ENCODE measurements around the gene EEF1A1.
A peak's percentile ranks its signal among the peaks of the same experiment; 100 is the strongest.
"Not testable (repeated sequence)": the region's sequence is repeated elsewhere in the genome, so short reads cannot be mapped to it uniquely, and the experiment has no call there.

Gene EEF1A1

DNA sequence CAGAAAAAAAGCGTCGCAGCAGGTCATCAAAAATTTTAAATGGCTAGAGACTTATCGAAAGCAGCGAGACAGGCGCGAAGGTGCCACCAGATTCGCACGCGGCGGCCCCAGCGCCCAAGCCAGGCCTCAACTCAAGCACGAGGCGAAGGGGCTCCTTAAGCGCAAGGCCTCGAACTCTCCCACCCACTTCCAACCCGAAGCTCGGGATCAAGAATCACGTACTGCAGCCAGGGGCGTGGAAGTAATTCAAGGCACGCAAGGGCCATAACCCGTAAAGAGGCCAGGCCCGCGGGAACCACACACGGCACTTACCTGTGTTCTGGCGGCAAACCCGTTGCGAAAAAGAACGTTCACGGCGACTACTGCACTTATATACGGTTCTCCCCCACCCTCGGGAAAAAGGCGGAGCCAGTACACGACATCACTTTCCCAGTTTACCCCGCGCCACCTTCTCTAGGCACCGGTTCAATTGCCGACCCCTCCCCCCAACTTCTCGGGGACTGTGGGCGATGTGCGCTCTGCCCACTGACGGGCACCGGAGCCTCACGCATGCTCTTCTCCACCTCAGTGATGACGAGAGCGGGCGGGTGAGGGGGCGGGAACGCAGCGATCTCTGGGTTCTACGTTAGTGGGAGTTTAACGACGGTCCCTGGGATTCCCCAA, at the start of gene EEF1A1:
TSS of gene EEF1A1 (minus strand) at position 345 of the 663 bp plus-strand sequence. CDS start 1,006 bp downstream, outside the sequence.
- TF ChIP-seq, protein P1, sequence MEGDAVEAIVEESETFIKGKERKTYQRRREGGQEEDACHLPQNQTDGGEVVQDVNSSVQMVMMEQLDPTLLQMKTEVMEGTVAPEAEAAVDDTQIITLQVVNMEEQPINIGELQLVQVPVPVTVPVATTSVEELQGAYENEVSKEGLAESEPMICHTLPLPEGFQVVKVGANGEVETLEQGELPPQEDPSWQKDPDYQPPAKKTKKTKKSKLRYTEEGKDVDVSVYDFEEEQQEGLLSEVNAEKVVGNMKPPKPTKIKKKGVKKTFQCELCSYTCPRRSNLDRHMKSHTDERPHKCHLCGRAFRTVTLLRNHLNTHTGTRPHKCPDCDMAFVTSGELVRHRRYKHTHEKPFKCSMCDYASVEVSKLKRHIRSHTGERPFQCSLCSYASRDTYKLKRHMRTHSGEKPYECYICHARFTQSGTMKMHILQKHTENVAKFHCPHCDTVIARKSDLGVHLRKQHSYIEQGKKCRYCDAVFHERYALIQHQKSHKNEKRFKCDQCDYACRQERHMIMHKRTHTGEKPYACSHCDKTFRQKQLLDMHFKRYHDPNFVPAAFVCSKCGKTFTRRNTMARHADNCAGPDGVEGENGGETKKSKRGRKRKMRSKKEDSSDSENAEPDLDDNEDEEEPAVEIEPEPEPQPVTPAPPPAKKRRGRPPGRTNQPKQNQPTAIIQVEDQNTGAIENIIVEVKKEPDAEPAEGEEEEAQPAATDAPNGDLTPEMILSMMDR (IDR thresholded peaks at IDR 0.05; ENCODE audit: extremely low read depth, insufficient read depth, missing control alignments): no peak
- DNase-seq (ENCODE audit: low spot score): peak; percentile 94
- in situ Hi-C loops (cut with MboI; ENCODE audit: low pct_unique_long_range_greater_than_20kb, low sequenced_read_pairs, unreplicated experiment): loop anchor here (10.0 kb wide), 1 partner anchor 54 kb away; no protein-coding TSS in a partner anchor

DNA sequence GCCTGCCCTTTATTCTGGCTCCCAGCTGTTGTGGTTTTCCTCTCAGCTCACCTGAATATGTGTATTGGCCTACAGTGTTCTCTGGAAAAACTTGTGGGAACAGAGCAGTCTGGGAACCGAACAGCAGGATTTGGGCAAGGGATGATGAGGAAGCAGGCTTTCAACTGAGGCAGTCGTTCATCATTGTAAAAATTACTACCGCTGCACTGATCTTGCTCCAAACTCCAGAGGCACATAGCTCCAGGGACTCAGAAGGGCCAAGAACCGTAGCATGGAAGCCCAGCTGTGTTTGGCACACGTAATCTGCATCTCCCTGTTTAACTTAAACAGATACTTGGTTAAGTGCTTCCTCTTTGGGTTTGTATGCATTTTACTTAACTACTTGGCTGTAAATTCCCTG, 48.3 kb upstream of the EEF1A1 start:
- TF ChIP-seq, protein P1 (IDR thresholded peaks at IDR 0.05; ENCODE audit: extremely low read depth, insufficient read depth, missing control alignments): no peak
- in situ Hi-C loops (cut with MboI; ENCODE audit: low pct_unique_long_range_greater_than_20kb, low sequenced_read_pairs, unreplicated experiment): no loop called here
- DNase-seq (ENCODE audit: low spot score): no peak

DNA sequence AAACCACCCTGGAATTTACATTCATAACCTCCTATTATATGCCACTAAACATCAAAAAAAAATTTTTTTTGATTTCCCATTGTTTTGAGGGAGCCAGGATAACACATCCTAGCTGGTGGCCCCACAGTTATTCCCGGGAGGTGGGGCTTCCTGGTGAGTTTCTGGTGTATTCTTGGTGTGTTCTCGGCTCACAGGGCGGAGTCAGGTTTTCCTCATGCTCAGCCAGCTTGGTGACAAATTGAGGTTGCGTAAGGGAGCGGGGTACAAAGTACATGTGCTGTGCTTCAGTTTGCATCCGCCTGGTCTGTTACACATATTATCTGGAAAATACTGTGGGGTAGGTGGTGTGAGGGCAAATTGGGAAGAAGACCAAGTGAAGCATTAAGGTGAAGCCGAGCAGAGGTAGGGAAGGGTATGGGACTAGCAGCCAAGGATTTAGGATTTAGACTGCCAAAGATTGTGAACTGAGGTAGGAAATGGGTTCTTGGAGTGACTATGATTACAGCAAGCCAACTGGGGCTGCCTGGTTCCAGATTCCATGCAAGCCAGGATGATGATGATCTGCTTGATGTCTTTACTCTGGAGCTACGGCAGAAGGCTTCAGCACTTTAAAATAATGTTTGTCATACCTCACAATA, 46.2 kb upstream of the EEF1A1 start:
- DNase-seq (ENCODE audit: low spot score): no peak
- TF ChIP-seq, protein P1 (IDR thresholded peaks at IDR 0.05; ENCODE audit: extremely low read depth, insufficient read depth, missing control alignments): no peak
- in situ Hi-C loops (cut with MboI; ENCODE audit: low pct_unique_long_range_greater_than_20kb, low sequenced_read_pairs, unreplicated experiment): no loop called here

DNA sequence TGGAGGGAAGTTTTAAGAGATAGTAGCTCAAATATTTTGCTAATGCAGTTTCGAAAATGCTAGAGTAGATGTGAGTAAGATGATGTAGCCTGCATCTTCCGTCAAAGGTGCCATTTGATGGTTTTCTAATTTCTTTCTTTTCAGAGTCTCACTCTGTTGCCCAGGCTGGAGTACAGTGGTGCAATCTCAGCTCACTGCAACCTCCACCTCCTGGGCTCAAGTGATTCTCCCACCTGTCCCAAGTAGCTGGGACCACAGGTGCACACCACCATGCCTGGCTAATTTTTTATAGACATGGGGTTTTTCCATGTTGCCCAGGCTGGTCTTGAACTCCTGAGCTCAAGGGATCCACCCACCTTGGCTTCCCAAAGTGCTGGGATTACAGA, 45.6 kb upstream of the EEF1A1 start:
- DNase-seq (ENCODE audit: low spot score); in situ Hi-C loops (cut with MboI; ENCODE audit: low pct_unique_long_range_greater_than_20kb, low sequenced_read_pairs, unreplicated experiment): not testable (repeated sequence)

DNA sequence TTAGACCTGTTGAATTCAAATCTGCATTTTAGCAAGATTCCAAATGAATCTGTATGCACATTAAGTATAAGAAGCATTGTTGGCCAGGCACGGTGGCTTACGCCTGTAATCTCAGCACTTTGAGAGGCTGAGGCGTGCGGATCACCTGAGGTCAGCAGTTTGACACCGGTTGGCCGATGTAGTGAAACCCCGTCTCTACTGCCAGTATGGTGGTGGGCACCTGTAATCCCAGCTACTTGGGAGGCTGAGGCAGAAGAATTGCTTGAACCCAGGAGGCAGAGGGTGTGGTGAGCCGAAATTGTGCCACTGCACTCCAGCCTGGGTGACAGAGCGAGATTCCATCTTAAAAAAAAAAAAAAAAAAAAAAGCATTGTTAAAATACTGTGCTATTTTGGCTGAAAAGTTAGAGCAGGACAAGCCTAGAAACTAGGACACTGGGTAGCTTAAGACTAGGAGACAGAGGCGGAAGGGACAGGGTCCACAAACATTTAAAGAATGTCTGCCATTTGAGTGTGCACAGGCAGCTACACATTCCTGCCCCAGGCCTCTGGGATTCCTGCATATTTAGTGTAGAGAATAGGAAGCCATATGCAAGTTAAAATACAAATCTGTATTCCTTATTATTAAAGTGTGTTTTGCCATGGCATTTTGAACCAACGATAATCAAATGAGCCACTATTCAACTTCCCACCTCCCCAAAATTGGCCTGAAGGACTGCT, 45.1 kb upstream of the EEF1A1 start:
- DNase-seq (ENCODE audit: low spot score): no peak
- TF ChIP-seq, protein P1 (IDR thresholded peaks at IDR 0.05; ENCODE audit: extremely low read depth, insufficient read depth, missing control alignments): no peak
- in situ Hi-C loops (cut with MboI; ENCODE audit: low pct_unique_long_range_greater_than_20kb, low sequenced_read_pairs, unreplicated experiment): no loop called here

DNA sequence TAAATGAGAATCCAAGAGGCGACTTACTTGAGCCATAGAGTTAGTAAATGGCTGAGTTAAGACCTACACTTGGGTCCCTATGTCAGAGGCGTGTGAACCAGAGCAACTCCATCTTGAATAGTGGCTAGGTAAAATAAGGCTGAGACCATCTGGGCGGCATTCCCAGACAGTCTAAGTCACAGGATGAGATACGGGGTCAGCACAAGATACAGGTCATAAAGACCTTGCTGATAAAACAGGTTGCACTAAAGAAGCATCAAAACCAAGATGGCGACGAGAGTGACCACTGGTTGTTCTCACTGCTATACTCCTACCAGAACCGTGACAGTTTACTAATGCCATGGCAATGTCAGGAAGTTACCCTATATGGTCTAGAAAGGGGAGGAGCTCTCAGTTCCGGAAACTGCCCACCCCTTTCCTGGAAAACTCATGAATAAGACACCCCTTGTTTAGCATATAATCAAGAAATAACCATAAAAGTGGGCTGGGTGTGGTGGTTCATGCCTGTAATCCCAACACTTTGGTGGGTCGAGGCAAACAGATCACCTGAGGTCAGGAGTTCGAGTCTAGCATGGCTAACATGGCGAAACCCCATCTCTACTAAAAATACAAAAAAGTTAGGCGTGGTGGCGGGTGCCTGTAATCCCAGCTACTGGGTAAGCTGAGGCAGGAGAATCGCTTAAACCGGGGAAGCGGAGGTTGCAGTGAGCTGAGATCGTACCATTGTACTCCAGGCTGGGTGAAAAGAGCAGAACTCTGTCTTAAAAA, 43.9 kb upstream of the EEF1A1 start:
- in situ Hi-C loops (cut with MboI; ENCODE audit: low pct_unique_long_range_greater_than_20kb, low sequenced_read_pairs, unreplicated experiment): no loop called here
- TF ChIP-seq, protein P1 (IDR thresholded peaks at IDR 0.05; ENCODE audit: extremely low read depth, insufficient read depth, missing control alignments): no peak
- DNase-seq (ENCODE audit: low spot score): no peak

Data from GM13977 (cell line).